GM12878 (cell line): Measurements from ENCODE around the gene IFNK. TPM values are rescaled to one million over a fixed set of nuclear protein-coding genes. Genes with fewer than 3 reads are reported as not detected.

Experiments used
- ATAC-seq: fragments of 200-7000 bp; cut with Tn5 transposase; 3 replicates; pipeline ENCODE4 v1.9.1; 2020; ENCODE audit warnings: mild to moderate bottlenecking, moderate library complexity
- BruUV-seq: library from RNA; stranded (reverse); fragments of 400-500 nt; replicated peaks from 2 replicates; lab custom pipeline; 2021; lab: Mats Ljungman, UMichigan
- CTCF ChIA-PET: fragments of 300-600 bp; sonication (Branson Sonifier 250); formaldehyde crosslinking; extraction: SDS; loops from one replicate; lab custom pipeline; 2021; ENCODE audit warnings: inconsistent platforms; lab: Yijun Ruan, JAX
- POLR2A ChIA-PET: fragments of 350-600 bp; formaldehyde crosslinking; extraction: SDS; loops from one replicate; lab custom pipeline; 2021; ENCODE audit warnings: inconsistent platforms; lab: Charles Lee
- RAD21 ChIA-PET: fragments of 300-600 bp; sonication (Branson Sonifier 250); formaldehyde crosslinking; loops from one replicate; lab custom pipeline; 2023; ENCODE audit warnings: antibody characterized with exemption; ENCODE audit not compliant: unreplicated experiment; lab: Charles Lee
- SMC1A ChIA-PET: fragments of 300-600 bp; sonication (Branson Sonifier 250); formaldehyde crosslinking; loops from one replicate; lab custom pipeline; 2023; ENCODE audit not compliant: unreplicated experiment, uncharacterized antibody; lab: Charles Lee
- DNase-seq: peaks from one replicate; pipeline ENCODE4 v3.0.0-alpha.2; 2011; ENCODE audit warnings: low read depth, low spot score
- FAIRE-seq: peaks from 3 replicates; lab custom pipeline; 2011; peaks lifted over from hg19 to GRCh38; lab: Jason Lieb, UNC
- H2AFZ ChIP-seq: 2 replicates; pipeline ENCODE4 v1.6.0; 2011; ENCODE audit warnings: low read depth, low read length, control low read depth; ENCODE audit not compliant: control insufficient read depth
- H3K27ac ChIP-seq: 2 replicates; pipeline ENCODE4 v1.5.1; 2011; ENCODE audit warnings: control low read depth; ENCODE audit not compliant: control insufficient read depth, insufficient read depth
- H3K27me3 ChIP-seq, 2 experiments: replicated peaks in 1 of 2; 2 replicates each; pipeline versions ENCODE4 v1.6.0 to v1.6.1; 2011; ENCODE audit warnings: low read length in 1 of 2; ENCODE audit not compliant: control insufficient read depth in 2 of 2, insufficient read depth in 2 of 2
- H3K36me3 ChIP-seq, 2 experiments: 2 replicates each; pipeline ENCODE4 v1.5.1; 2011; ENCODE audit warnings: low read length in 1 of 2; ENCODE audit not compliant: control insufficient read depth in 2 of 2, insufficient read depth in 2 of 2
- H3K4me1 ChIP-seq: 2 replicates; pipeline ENCODE4 v1.6.1; 2011; ENCODE audit warnings: mild to moderate bottlenecking, low read length, moderate library complexity, mixed read lengths; ENCODE audit not compliant: control insufficient read depth, insufficient read depth
- H3K4me2 ChIP-seq: 2 replicates; pipeline ENCODE4 v1.6.0; 2011; ENCODE audit warnings: control low read depth; ENCODE audit not compliant: control insufficient read depth, insufficient read depth
- H3K4me3 ChIP-seq: fragments of 200-600 bp; sonication (generic); 2 replicates; pipeline ENCODE4 v1.5.1; 2016
- H3K79me2 ChIP-seq: 2 replicates; pipeline ENCODE4 v1.6.0; 2011; ENCODE audit warnings: low read length; ENCODE audit not compliant: control insufficient read depth, insufficient read depth
- H3K9ac ChIP-seq: 2 replicates; pipeline ENCODE4 v1.8.0; 2011; ENCODE audit warnings: low read length, control low read depth, mixed read lengths; ENCODE audit not compliant: control insufficient read depth, insufficient read depth
- H3K9me3 ChIP-seq: replicated peaks from 3 replicates; pipeline ENCODE4 v1.5.1; 2011; ENCODE audit warnings: mild to moderate bottlenecking, low read length; ENCODE audit not compliant: control insufficient read depth, insufficient read depth
- H4K20me1 ChIP-seq: 2 replicates; pipeline ENCODE4 v1.6.0; 2011; ENCODE audit not compliant: control insufficient read depth, insufficient read depth
- CEBPB ChIP-seq, 2 experiments: fragments of 150-350 bp in 1 of 2; IDR thresholded peaks; 2 replicates each; pipeline ENCODE4 v1.6.1; 2012 to 2014; ENCODE audit warnings: low read depth in 2 of 2, low read length in 2 of 2, borderline replicate concordance in 1 of 2, inconsistent platforms in 1 of 2
- EGR1 ChIP-seq, 2 experiments: IDR thresholded peaks; 1 replicate in 1 of 2; 2 replicates in 1 of 2; pipeline ENCODE4 v1.6.1; 2011 to 2012; ENCODE audit warnings: low read depth in 2 of 2, low read length in 2 of 2, borderline replicate concordance in 1 of 2, mild to moderate bottlenecking in 1 of 2, moderate library complexity in 1 of 2
- LARP7 ChIP-seq: fragments of 450-650 bp; IDR thresholded peaks from 2 replicates; pipeline ENCODE4 v1.6.1; 2017; ENCODE audit warnings: mild to moderate bottlenecking
- NR2C1 ChIP-seq: fragments of 450-650 bp; IDR thresholded peaks from 2 replicates; pipeline ENCODE4 v1.6.1; 2017; ENCODE audit warnings: antibody characterized with exemption, mild to moderate bottlenecking, moderate library complexity
- STAT1 ChIP-seq: fragments of 450-650 bp; conservative IDR thresholded peaks from 2 replicates; pipeline ENCODE4 v1.6.1; 2014; ENCODE audit warnings: antibody characterized with exemption, mild to moderate bottlenecking
- TAF1 ChIP-seq: IDR thresholded peaks from 2 replicates; pipeline ENCODE4 v1.6.1; 2011; ENCODE audit warnings: mild to moderate bottlenecking, low read depth, low read length, borderline replicate concordance
- USF1 ChIP-seq: IDR thresholded peaks from 2 replicates; pipeline ENCODE4 v1.6.1; 2011; ENCODE audit warnings: borderline replicate concordance, low read depth, mild to moderate bottlenecking, moderate library complexity, mixed read lengths, low read length; ENCODE audit not compliant: insufficient read depth; ENCODE audit errors: extremely low read length
- WGBS: methylation state at CpG from one replicate; pipeline ENCODE4 v1.1.6; 2016; ENCODE audit warnings: low lambda C conversion rate; ENCODE audit not compliant: insufficient replicate concordance, insufficient coverage; ENCODE audit errors: missing lambda C conversion rate; 5-methylcytosine and 5-hydroxymethylcytosine counted together
- in situ Hi-C: fragments of 300-500 bp; cut with MboI; formaldehyde crosslinking; loops from 9 replicates; pipeline ENCODE4 v1.14.3; 2018; ENCODE audit warnings: mixed read lengths
- intact Hi-C: fragments of 100-400 bp; cut with micrococcal nuclease; formaldehyde crosslinking; loops from one replicate; pipeline ENCODE4 v1.14.2; 2022; ENCODE audit not compliant: unreplicated experiment
- polyA plus RNA-seq, 11 experiments: library from polyadenylated mRNA; depleted of rRNA in 4 of 11; unstranded in 6 of 11; stranded (reverse) in 5 of 11; fragments of >200 nt; fragmentation: Nextera tagmentation in 4 of 11; fragmentation: Illumina TruSeq in 1 of 11; extraction: Ambion mirVana in 4 of 11; extraction: Trizol in 1 of 11; gene quantifications; 1 replicate in 1 of 11; 2 replicates in 10 of 11; pipeline versions ENCODE4 v1.2.1 to v1.2.3, GENCODE V29; 2011 to 2016; ENCODE audit warnings: inconsistent platforms in 2 of 11, missing spikeins in 2 of 11, low read depth in 1 of 11
- total RNA-seq, 4 experiments: library from RNA; depleted of rRNA in 3 of 4; stranded (reverse); fragments of >200 nt in 3 of 4; fragmentation: Illumina TruSeq in 1 of 4; extraction: Trizol in 1 of 4; gene quantifications; 2 replicates each; pipeline versions ENCODE4 v1.2.1 to v1.2.3, GENCODE V29; 2013 to 2021
- TF ChIP-seq, protein P1 (sequence below): fragments of 150-350 bp; IDR thresholded peaks from 2 replicates; pipeline ENCODE4 v1.6.1; 2016; ENCODE audit warnings: low read depth, low read length
- TF ChIP-seq, protein P2 (sequence below): IDR thresholded peaks from 2 replicates; pipeline ENCODE4 v1.6.1; 2011; ENCODE audit warnings: borderline replicate concordance, low read depth, mild to moderate bottlenecking, moderate library complexity, low read length; ENCODE audit not compliant: insufficient read depth, poor library complexity, severe bottlenecking
- TF ChIP-seq, protein P3 (sequence below): fragments of 450-650 bp; formaldehyde crosslinking; IDR thresholded peaks from 2 replicates; pipeline ENCODE4 v1.5.0; 2022; ENCODE audit warnings: mild to moderate bottlenecking, missing genetic modification characterization

IFNK gene
- total and polyA plus RNA-seq, 10 of the 15 experiments (the other 5 are each of a cell fraction or from before 2014, with no cell fraction given) = 0.06 TPM; not detected in 9

DNA sequence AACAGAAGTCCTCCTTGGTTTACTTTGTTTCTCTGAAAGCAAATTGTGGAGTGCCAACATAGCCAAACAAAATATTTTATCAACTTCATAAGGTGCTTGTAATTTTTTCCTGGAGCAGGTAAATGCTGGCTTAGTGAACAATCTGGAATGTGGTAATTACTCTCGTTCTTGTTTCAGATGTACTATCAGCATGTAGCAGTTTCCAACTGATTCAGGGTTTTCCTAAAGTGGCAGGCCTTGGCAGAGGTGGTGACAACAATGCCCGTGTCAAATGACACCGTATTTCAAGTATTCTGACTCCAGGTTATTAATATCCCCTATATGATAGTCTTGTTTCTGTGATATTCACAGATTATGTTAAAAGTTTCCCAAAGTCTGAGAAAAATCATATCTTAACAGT, 48.0 kb downstream of the IFNK start (continued):
- TF ChIP-seq, protein P1, sequence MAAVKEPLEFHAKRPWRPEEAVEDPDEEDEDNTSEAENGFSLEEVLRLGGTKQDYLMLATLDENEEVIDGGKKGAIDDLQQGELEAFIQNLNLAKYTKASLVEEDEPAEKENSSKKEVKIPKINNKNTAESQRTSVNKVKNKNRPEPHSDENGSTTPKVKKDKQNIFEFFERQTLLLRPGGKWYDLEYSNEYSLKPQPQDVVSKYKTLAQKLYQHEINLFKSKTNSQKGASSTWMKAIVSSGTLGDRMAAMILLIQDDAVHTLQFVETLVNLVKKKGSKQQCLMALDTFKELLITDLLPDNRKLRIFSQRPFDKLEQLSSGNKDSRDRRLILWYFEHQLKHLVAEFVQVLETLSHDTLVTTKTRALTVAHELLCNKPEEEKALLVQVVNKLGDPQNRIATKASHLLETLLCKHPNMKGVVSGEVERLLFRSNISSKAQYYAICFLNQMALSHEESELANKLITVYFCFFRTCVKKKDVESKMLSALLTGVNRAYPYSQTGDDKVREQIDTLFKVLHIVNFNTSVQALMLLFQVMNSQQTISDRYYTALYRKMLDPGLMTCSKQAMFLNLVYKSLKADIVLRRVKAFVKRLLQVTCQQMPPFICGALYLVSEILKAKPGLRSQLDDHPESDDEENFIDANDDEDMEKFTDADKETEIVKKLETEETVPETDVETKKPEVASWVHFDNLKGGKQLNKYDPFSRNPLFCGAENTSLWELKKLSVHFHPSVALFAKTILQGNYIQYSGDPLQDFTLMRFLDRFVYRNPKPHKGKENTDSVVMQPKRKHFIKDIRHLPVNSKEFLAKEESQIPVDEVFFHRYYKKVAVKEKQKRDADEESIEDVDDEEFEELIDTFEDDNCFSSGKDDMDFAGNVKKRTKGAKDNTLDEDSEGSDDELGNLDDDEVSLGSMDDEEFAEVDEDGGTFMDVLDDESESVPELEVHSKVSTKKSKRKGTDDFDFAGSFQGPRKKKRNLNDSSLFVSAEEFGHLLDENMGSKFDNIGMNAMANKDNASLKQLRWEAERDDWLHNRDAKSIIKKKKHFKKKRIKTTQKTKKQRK = no peak

- H3K4me2 ChIP-seq = peak overlapping the region; percentile 70
- H3K4me1 ChIP-seq = peaks cover 4% of the 10 kb centered on the region; the same call in 1 of the 2 replicates
- no peaks in the 10 kb centered on the region for H3K36me3 ChIP-seq
- no peaks in the 10 kb centered on the region for H4K20me1 ChIP-seq
- ChIA-PET RAD21 (interaction anchor here (1.5 kb wide), 1 partner anchor 34 kb away, joined by 4 read pairs; no protein-coding TSS in a partner anchor), SMC1A (interaction anchor here (1.0 to 2.6 kb wide), 2 partner anchors 11 to 27 kb away, joined by 3 to 15 read pairs; no protein-coding TSS in a partner anchor), CTCF (interaction anchor here (1.0 kb wide), 1 partner anchor 33 kb away, joined by 4 read pairs; no protein-coding TSS in a partner anchor), POLR2A (interaction anchor here (0.8 to 1.6 kb wide), 4 partner anchors 8 to 194 kb away, joined by 3 to 4 read pairs (median 3); no protein-coding TSS in a partner anchor)
- ATAC-seq (peak; percentile 61), DNase-seq (no peak), FAIRE-seq (peak; percentile 87)
- peak overlapping the region; percentile 74 for H3K27ac ChIP-seq
- H2AFZ ChIP-seq = peak overlapping the region; percentile 98
- H3K9ac ChIP-seq = peak overlapping the region; percentile 69
- BruUV-seq = TSS peak; percentile 82
- no peaks in the 10 kb centered on the region for H3K9me3 ChIP-seq
- no peaks in the 10 kb centered on the region for H3K79me2 ChIP-seq
- WGBS = 4% methylated on average over 6 of the region's 6 CpGs
- intact Hi-C loops (no loop called here), in situ Hi-C loops (no loop called here)
- H3K27me3 ChIP-seq = no peaks in the 10 kb centered on the region
- peak overlapping the region; percentile 94 for H3K4me3 ChIP-seq
- no peak for TF ChIP-seq NR2C1
- no peak for TF ChIP-seq STAT1
- TF ChIP-seq EGR1 (IDR thresholded peaks at IDR 0.05; ENCODE audit: borderline replicate concordance in 1 of 2, low read depth in 2 of 2, low read length in 2 of 2) = no peak
- TF ChIP-seq TAF1 = 0 out of 2 replicates have a peak, but pooled peaks have one; percentile 11
- no peak for TF ChIP-seq LARP7
- TF ChIP-seq, protein P2, sequence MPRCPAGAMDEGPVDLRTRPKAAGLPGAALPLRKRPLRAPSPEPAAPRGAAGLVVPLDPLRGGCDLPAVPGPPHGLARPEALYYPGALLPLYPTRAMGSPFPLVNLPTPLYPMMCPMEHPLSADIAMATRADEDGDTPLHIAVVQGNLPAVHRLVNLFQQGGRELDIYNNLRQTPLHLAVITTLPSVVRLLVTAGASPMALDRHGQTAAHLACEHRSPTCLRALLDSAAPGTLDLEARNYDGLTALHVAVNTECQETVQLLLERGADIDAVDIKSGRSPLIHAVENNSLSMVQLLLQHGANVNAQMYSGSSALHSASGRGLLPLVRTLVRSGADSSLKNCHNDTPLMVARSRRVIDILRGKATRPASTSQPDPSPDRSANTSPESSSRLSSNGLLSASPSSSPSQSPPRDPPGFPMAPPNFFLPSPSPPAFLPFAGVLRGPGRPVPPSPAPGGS = no peak
- no peak for TF ChIP-seq USF1
- TF ChIP-seq, protein P3, sequence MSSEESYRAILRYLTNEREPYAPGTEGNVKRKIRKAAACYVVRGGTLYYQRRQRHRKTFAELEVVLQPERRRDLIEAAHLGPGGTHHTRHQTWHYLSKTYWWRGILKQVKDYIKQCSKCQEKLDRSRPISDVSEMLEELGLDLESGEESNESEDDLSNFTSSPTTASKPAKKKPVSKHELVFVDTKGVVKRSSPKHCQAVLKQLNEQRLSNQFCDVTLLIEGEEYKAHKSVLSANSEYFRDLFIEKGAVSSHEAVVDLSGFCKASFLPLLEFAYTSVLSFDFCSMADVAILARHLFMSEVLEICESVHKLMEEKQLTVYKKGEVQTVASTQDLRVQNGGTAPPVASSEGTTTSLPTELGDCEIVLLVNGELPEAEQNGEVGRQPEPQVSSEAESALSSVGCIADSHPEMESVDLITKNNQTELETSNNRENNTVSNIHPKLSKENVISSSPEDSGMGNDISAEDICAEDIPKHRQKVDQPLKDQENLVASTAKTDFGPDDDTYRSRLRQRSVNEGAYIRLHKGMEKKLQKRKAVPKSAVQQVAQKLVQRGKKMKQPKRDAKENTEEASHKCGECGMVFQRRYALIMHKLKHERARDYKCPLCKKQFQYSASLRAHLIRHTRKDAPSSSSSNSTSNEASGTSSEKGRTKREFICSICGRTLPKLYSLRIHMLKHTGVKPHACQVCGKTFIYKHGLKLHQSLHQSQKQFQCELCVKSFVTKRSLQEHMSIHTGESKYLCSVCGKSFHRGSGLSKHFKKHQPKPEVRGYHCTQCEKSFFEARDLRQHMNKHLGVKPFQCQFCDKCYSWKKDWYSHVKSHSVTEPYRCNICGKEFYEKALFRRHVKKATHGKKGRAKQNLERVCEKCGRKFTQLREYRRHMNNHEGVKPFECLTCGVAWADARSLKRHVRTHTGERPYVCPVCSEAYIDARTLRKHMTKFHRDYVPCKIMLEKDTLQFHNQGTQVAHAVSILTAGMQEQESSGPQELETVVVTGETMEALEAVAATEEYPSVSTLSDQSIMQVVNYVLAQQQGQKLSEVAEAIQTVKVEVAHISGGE (CRISPR knock-in tag) = 0 out of 2 replicates have a peak, but pooled peaks have one; percentile 2
- TF ChIP-seq CEBPB (IDR thresholded peaks at IDR 0.05; ENCODE audit: borderline replicate concordance in 1 of 2, low read depth in 2 of 2, low read length in 2 of 2) = no peak
Observed at GRCh38 chr9:27572566-27572917, 48.5 kb downstream of the IFNK start.
